Karpas-422 (cell line): ENCODE data around the gene ARFGAP3. TPM values are rescaled to one million over a fixed set of nuclear protein-coding genes. Genes with fewer than 3 reads are reported as not detected.

Source experiments
- DNase-seq: peaks from one replicate; pipeline ENCODE4 v3.0.0-alpha.2; 2015
- H2AFZ ChIP-seq: fragments of 200-600 bp; sonication (generic); 2 replicates; pipeline ENCODE4 v1.6.1; 2014; ENCODE audit warnings: antibody characterized with exemption, low read length, mixed read lengths
- H3K27ac ChIP-seq: fragments of 200-600 bp; sonication (generic); 2 replicates; pipeline ENCODE4 v1.5.1; 2014; ENCODE audit warnings: mild to moderate bottlenecking, low read length, moderate library complexity
- H3K27me3 ChIP-seq: fragments of 200-600 bp; sonication (generic); 2 replicates; pipeline ENCODE4 v1.6.1; 2014; ENCODE audit warnings: low read length, mixed read lengths
- H3K36me3 ChIP-seq: fragments of 200-600 bp; sonication (generic); 2 replicates; pipeline ENCODE4 v1.6.1; 2014; ENCODE audit warnings: low read length, mixed read lengths; ENCODE audit not compliant: insufficient read depth
- H3K4me1 ChIP-seq: fragments of 200-600 bp; sonication (generic); 2 replicates; pipeline ENCODE4 v1.6.1; 2014; ENCODE audit warnings: mild to moderate bottlenecking, low read length, mixed read lengths
- H3K4me2 ChIP-seq: fragments of 200-600 bp; sonication (generic); 2 replicates; pipeline ENCODE4 v1.6.1; 2014; ENCODE audit warnings: low read length, low read depth, mild to moderate bottlenecking; ENCODE audit not compliant: poor library complexity, severe bottlenecking
- H3K4me3 ChIP-seq: fragments of 200-600 bp; sonication (generic); 2 replicates; pipeline ENCODE4 v1.5.1; 2014; ENCODE audit warnings: mild to moderate bottlenecking, antibody characterized with exemption, low read length, mixed read lengths
- H3K79me2 ChIP-seq: fragments of 200-600 bp; sonication (generic); 2 replicates; pipeline ENCODE4 v1.6.1; 2014; ENCODE audit warnings: mild to moderate bottlenecking, low read length, mixed read lengths
- H3K9ac ChIP-seq: fragments of 200-600 bp; sonication (generic); 2 replicates; pipeline ENCODE4 v1.6.0; 2014; ENCODE audit warnings: low read length
- H3K9me2 ChIP-seq: fragments of 200-600 bp; sonication (generic), shearing (Covaris generic); replicated peaks from 2 replicates; pipeline ENCODE4 v1.6.0; 2014; ENCODE audit warnings: mild to moderate bottlenecking, low read length, moderate library complexity; ENCODE audit not compliant: insufficient read depth
- H3K9me3 ChIP-seq: fragments of 300-700, 200-600 bp; sonication (generic); 2 replicates; pipeline ENCODE4 v1.6.1; 2014; ENCODE audit warnings: low read length, mixed read lengths
- H4K20me1 ChIP-seq: fragments of 200-600 bp; sonication (generic); 2 replicates; pipeline ENCODE4 v1.6.1; 2014; ENCODE audit warnings: mild to moderate bottlenecking, antibody characterized with exemption, low read length, low read depth; ENCODE audit not compliant: insufficient read depth
- total RNA-seq: library from RNA; depleted of rRNA; stranded (reverse); fragments of >200 nt; shearing (Covaris generic); gene quantifications from 2 replicates; pipeline ENCODE4 v1.2.3, GENCODE V29; 2014; ENCODE audit warnings: low replicate concordance

Gene ARFGAP3
- total RNA-seq, 1 experiment from 2014 or later, result 26.1 TPM

DNA sequence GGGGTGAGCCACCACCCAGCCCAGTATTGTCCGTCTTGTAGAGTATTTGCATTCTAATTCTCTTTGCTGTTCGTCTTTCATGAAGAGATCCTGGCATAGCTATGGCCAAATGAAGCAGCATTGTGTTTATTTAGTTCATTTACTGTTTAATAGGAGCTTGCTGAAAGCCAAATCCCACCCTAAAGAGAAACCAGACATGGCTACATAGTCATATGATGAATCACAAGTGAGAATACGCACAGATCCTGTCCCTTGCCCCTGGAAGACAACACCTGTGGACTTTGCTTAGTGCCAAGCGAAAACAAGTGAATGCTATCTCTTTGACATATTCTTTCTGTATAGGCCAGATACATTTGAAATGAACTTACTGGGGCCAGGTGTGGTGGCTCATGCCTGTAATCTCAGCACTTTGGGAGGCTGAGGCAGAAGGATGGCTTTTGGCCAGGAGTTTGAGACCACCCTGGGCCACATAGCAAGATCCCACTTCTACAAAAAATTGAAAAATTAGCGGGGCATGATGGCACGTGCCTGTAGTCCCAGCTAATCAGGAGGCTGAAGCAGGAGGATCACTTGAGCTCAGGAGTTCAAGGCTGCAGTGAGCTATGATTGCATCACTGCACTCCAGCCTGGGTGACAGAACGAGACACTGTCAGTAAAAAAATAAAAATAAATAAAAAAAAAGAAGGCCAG is 5.1 kb upstream of the ARFGAP3 start:
- no peak overlapping the region for H3K27ac ChIP-seq
- no peaks in the 10 kb centered on the region for H3K36me3 ChIP-seq
- H3K4me1 ChIP-seq, result no peaks in the 10 kb centered on the region
- no peaks in the 10 kb centered on the region for H3K9me2 ChIP-seq
- no peaks in the 10 kb centered on the region for H3K27me3 ChIP-seq
- H3K4me3 ChIP-seq, result no peak overlapping the region
- H2AFZ ChIP-seq, result no peak overlapping the region
- no peaks in the 10 kb centered on the region for H4K20me1 ChIP-seq
- no peaks in the 10 kb centered on the region for H3K9me3 ChIP-seq
- no peak overlapping the region for H3K4me2 ChIP-seq
- DNase-seq, result no peak
- no peaks in the 10 kb centered on the region for H3K79me2 ChIP-seq
- H3K9ac ChIP-seq, result no peak overlapping the region

DNA sequence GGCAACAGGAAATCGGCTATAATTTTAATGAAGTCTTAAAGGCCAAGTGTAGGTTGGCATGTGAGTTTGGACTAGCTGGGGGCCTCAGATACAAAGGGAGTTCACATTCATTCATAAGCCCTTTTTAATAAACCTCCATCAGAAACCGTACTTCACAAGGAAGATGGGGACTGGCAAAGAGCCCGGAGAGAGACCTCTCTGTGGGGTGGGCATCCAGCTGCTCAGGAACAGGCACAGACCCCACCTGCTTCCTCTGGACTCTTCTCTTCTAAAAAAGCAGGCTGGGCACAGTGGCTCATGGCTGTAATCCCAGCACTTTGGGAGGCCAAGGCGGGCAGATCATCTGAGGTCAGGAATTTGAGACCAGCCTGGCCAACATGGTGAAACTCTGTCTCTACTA is 3.9 kb upstream of the ARFGAP3 start:
- H3K36me3 ChIP-seq, result no peaks in the 10 kb centered on the region
- no peak overlapping the region for H3K4me3 ChIP-seq
- H3K9ac ChIP-seq, result no peak overlapping the region
- DNase-seq, result no peak
- no peaks in the 10 kb centered on the region for H3K9me3 ChIP-seq
- H3K27me3 ChIP-seq, result no peaks in the 10 kb centered on the region
- no peaks in the 10 kb centered on the region for H4K20me1 ChIP-seq
- H3K79me2 ChIP-seq, result no peaks in the 10 kb centered on the region
- no peaks in the 10 kb centered on the region for H3K9me2 ChIP-seq
- no peak overlapping the region for H3K4me2 ChIP-seq
- no peak overlapping the region for H3K27ac ChIP-seq
- peaks cover 5% of the 10 kb centered on the region for H3K4me1 ChIP-seq
- H2AFZ ChIP-seq, result no peak overlapping the region

DNA sequence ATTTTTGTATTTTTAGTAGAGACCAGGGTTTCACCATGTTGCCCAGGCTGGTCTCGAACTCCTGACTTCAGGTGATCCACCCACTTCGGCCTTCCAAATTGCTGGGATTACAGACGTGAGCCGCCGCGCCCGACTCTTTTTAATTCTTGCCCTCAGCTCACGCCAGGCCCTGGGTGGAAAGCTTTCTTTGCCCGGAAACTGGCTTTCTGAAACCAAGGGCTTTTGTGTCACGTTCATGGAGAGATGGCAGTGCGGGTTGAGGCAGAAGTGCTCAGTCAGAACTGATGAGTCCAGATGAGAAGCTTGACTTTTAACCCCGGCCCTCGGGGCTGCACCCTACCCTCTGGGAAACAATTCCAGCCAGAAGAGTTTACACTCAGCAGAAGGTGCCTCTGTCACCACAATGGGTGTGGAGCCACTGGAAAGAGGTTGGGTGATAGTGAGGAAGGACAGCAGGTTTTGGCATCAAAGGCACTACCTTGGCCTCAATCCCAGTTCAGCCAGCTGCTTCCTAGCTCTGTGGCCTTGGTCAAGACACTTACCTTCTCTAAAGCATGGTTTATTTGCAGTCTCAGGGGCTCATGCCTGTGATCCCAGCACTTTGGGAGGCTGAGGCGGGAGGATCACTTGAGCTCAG is 890 bp upstream of the ARFGAP3 start:
- peaks cover 8% of the 10 kb centered on the region for H3K4me1 ChIP-seq
- H3K9ac ChIP-seq, result no peak overlapping the region
- no peak overlapping the region for H3K4me2 ChIP-seq
- H3K36me3 ChIP-seq, result no peaks in the 10 kb centered on the region
- no peaks in the 10 kb centered on the region for H3K9me2 ChIP-seq
- DNase-seq, result no peak
- H3K9me3 ChIP-seq, result no peaks in the 10 kb centered on the region
- 0 out of 2 replicates have a peak, but pooled peaks cover 5% of the 10 kb centered on the region for H4K20me1 ChIP-seq
- no peak overlapping the region for H3K4me3 ChIP-seq
- H2AFZ ChIP-seq, result no peak overlapping the region
- H3K27ac ChIP-seq, result no peak overlapping the region
- H3K79me2 ChIP-seq, result no peaks in the 10 kb centered on the region
- H3K27me3 ChIP-seq, result no peaks in the 10 kb centered on the region

DNA sequence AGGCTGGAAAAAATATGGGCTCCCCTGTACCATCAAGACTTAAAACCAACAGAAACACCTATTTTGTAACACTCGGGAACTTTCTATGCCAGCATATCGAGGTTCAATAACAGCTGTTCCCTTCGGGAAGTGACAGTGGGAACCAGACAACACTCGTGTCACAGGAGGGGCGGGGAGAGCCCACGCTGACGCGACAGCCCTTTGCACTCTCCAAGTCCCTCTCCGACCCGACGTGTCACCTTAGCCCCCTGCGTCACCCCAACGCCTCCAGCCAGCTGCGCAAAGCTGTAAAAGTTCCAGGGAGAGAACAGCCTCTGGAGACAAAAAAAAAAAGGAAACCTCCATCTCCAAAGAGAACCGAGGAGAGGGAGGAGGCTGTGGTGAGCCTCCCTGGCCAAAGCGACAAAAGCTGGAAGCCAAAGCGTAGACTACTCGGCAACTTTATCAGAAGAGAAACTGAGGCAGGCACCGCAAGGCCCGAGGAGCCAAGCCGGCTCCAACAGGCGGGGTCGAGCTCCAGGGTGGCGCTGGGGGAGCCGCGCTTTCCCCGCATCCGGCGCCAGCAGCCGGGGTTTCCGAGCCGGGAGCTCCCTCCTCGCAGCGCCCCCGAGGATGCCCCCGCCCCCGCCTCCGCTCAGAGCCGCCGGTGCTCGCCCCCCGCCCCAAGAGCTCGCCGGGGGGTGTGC is 751 bp downstream of the ARFGAP3 start:
- peak; percentile 59 for DNase-seq
- Histone ChIP-seq H2AFZ (peak overlapping the region; percentile 78; the same call in 1 of the 2 replicates), H3K79me2 (no peaks in the 10 kb centered on the region), H3K36me3 (no peaks in the 10 kb centered on the region), H4K20me1 (0 out of 2 replicates have a peak, but pooled peaks cover 6% of the 10 kb centered on the region), H3K9ac (peak overlapping the region; percentile 81), H3K4me1 (peaks cover 8% of the 10 kb centered on the region), H3K27me3 (no peaks in the 10 kb centered on the region), H3K27ac (no peak overlapping the region), H3K9me3 (no peaks in the 10 kb centered on the region), H3K9me2 (no peaks in the 10 kb centered on the region), H3K4me3 (peak overlapping the region; percentile 91), H3K4me2 (peak overlapping the region; percentile 98)

DNA sequence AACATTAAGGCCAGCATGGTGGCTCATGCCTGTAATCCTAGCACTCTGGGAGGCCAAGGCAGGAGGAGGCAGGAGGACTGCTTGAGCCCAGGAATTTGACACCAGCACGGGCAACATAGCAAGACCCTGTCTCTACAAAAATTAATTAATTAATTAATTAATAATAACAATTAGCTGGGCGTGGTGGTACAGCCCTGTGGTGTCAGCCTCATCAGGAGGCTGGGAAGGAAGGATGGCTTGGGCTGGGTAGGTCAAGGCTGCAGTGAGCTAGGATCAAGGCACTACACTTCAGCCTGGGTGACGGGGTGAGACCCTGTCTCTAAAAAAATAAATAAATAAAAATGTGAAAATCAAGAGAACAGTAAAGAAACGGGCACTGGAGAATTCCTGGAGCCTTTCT is 1.4 kb downstream of the ARFGAP3 start:
- H3K36me3 ChIP-seq, result no peaks in the 10 kb centered on the region
- no peaks in the 10 kb centered on the region for H3K79me2 ChIP-seq
- peaks cover 8% of the 10 kb centered on the region for H3K4me1 ChIP-seq
- H3K27me3 ChIP-seq, result no peaks in the 10 kb centered on the region
- no peaks in the 10 kb centered on the region for H3K9me2 ChIP-seq
- no peak overlapping the region for H3K27ac ChIP-seq
- H3K4me2 ChIP-seq, result peak overlapping the region; percentile 98
- peak overlapping the region; percentile 91 for H3K4me3 ChIP-seq
- H3K9me3 ChIP-seq, result no peaks in the 10 kb centered on the region
- DNase-seq, result no peak
- H4K20me1 ChIP-seq, result 0 out of 2 replicates have a peak, but pooled peaks cover 8% of the 10 kb centered on the region
- H3K9ac ChIP-seq, result peak overlapping the region; percentile 81
- no peak overlapping the region for H2AFZ ChIP-seq

DNA sequence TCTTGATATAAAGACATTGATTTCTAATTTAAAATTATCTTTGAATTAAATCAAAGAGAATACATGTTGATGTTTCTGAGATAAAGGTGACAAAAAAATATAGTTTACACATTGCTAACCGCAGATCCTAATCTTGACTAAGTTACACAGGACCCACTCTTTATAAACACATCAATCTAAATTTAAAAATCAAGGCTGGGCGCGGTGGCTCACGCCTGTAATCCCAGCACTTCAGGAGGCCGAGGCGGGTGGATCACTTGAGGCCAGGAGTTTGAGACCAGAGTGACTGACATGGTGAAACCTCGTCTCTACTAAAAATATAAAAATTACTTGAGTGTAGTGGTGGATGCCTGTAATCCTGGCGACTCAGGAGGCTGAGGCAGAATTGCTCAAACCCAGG is 1.9 kb downstream of the ARFGAP3 start:
- Histone ChIP-seq H3K9me2 (no peaks in the 10 kb centered on the region), H3K27ac (no peak overlapping the region), H3K9me3 (no peaks in the 10 kb centered on the region), H2AFZ (no peak overlapping the region), H3K27me3 (no peaks in the 10 kb centered on the region), H3K4me1 (peaks cover 8% of the 10 kb centered on the region), H3K4me3 (no peak overlapping the region), H3K9ac (no peak overlapping the region), H3K36me3 (no peaks in the 10 kb centered on the region), H3K79me2 (no peaks in the 10 kb centered on the region), H4K20me1 (0 out of 2 replicates have a peak, but pooled peaks cover 8% of the 10 kb centered on the region), H3K4me2 (no peak overlapping the region)
- no peak for DNase-seq

DNA sequence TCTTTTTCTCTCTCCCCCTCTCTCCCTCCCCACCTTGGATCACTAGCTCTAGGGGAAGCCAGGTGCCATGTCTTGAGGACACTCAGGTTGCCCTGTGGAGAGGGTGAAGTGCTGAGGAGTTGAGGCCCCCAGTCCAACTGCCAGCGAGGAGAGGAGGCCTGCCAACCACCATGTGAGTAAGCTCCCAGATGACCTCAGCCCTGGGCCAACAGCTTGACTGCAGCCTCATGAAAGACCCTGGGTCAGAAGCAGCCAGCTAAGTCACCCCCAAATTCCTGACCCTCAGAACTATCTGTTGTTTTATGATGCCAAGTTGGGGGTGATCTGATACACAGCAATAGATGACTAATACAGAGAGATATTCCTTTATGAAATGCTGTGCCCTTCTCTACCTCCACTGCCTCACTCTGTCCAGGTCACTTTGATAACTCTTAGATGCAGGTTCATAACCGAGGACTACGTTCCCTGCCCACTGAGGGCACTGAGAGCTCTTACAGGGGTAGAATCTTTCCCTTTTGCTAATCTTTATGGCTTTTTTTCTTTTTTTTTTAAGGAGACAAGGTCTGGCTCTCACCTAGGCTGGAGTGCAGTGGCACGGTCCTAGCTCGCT is 8.0 kb downstream of the ARFGAP3 start:
- no peaks in the 10 kb centered on the region for H3K4me1 ChIP-seq
- H3K27me3 ChIP-seq, result no peaks in the 10 kb centered on the region
- H3K79me2 ChIP-seq, result no peaks in the 10 kb centered on the region
- H2AFZ ChIP-seq, result no peak overlapping the region
- 0 out of 2 replicates have a peak, but pooled peaks cover 8% of the 10 kb centered on the region for H4K20me1 ChIP-seq
- H3K36me3 ChIP-seq, result no peaks in the 10 kb centered on the region
- DNase-seq, result no peak
- no peaks in the 10 kb centered on the region for H3K9me2 ChIP-seq
- H3K9me3 ChIP-seq, result no peaks in the 10 kb centered on the region
- H3K4me2 ChIP-seq, result no peak overlapping the region
- H3K4me3 ChIP-seq, result no peak overlapping the region
- no peak overlapping the region for H3K27ac ChIP-seq
- H3K9ac ChIP-seq, result no peak overlapping the region

DNA sequence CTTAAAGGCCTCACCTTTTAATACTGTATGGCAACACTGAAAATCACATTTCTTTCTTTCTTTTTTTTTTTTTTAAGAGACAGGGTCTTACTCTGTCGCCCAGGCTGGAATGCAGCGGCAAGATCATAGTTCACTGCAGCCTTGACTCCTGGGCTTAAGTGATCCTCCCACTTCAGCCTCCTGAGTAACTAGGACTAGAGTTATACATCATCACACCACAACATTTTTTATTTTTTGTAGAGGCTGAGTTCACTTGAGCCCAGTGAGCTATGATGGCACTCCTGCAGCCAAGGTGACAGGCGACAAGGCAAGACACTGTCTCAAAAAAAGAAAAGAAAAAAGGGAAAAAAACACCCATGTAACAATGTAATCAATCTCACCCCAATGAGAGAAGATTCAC is 10.0 kb downstream of the ARFGAP3 start:
- Histone ChIP-seq H3K9me3 (no peaks in the 10 kb centered on the region), H3K79me2 (no peaks in the 10 kb centered on the region), H3K4me2 (no peak overlapping the region), H3K27ac (no peak overlapping the region), H3K4me3 (no peak overlapping the region), H2AFZ (no peak overlapping the region), H3K9me2 (no peaks in the 10 kb centered on the region), H4K20me1 (0 out of 2 replicates have a peak, but pooled peaks cover 3% of the 10 kb centered on the region), H3K4me1 (no peaks in the 10 kb centered on the region), H3K27me3 (no peaks in the 10 kb centered on the region), H3K36me3 (no peaks in the 10 kb centered on the region), H3K9ac (no peak overlapping the region)
- no peak for DNase-seq
